Type B pancreatic cell (in vitro differentiated cells): Measurements from ENCODE around the gene BTBD1. TPM values are rescaled to one million over a fixed set of nuclear protein-coding genes. Genes with fewer than 3 reads are reported as not detected.

Source experiments
- DNase-seq: peaks from one replicate; pipeline ENCODE4 v3.0.0; 2021; ENCODE audit warnings: mixed read lengths; ENCODE audit not compliant: unreplicated experiment; ENCODE audit errors: extremely low spot score
- H3K27ac Mint-ChIP-seq: 2 replicates; pipeline ENCODE4 v1.8.0; 2021; ENCODE audit warnings: mild to moderate bottlenecking, mixed read lengths
- H3K27me3 Mint-ChIP-seq: 2 replicates; pipeline ENCODE4 v1.8.0; 2021; ENCODE audit warnings: mixed read lengths
- H3K36me3 Mint-ChIP-seq: 2 replicates; pipeline ENCODE4 v1.8.0; 2021; ENCODE audit warnings: mixed read lengths
- H3K4me1 Mint-ChIP-seq: one replicate; pipeline ENCODE4 v1.8.0; 2021; ENCODE audit warnings: mixed read lengths; ENCODE audit not compliant: unreplicated experiment
- H3K4me3 Mint-ChIP-seq: 2 replicates; pipeline ENCODE4 v1.8.0; 2021; ENCODE audit warnings: mild to moderate bottlenecking, mixed read lengths
- H3K9me3 Mint-ChIP-seq: 2 replicates; pipeline ENCODE4 v1.8.0; 2021; ENCODE audit warnings: mixed read lengths
- total RNA-seq: library from RNA; stranded (reverse); gene quantifications from 2 replicates; pipeline ENCODE4 v1.2.1, GENCODE V29; 2021; ENCODE audit warnings: low replicate concordance
- TF ChIP-seq, protein P1 (sequence below): fragments of 200-600 bp; sonication (generic); conservative IDR thresholded peaks from 2 replicates; pipeline ENCODE4 v1.5.0; 2021; ENCODE audit warnings: antibody characterized with exemption, mild to moderate bottlenecking

The BTBD1 gene
- total RNA-seq, 1 donor from 2014 or later, result 40.7 TPM

DNA sequence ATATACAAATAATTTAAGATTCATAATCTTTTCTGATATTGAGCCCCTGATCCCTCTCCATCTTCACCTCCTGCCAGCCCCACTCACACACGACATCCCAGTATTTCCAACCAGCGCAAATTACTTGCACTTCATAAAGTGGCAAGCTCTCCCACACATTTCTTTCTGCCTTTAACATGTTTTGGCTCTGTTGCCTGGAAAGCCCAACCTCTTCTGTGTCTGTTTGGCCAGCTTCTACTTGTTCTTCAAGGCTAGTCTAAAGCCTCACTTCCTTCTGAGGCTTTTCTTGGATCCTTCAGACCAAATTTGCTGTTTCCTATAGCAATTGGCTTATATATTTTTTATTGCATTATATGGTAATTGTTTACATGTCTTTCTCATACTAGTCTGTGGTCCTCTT lies 35.3 kb upstream of the BTBD1 start:
- no peak overlapping the region for H3K4me3 Mint-ChIP-seq
- no peaks in the 10 kb centered on the region for H3K36me3 Mint-ChIP-seq
- peaks cover 5% of the 10 kb centered on the region for H3K4me1 Mint-ChIP-seq
- peaks cover 59% of the 10 kb centered on the region for H3K27me3 Mint-ChIP-seq
- H3K9me3 Mint-ChIP-seq, result peaks cover 5% of the 10 kb centered on the region
- DNase-seq, result no peak
- no peak overlapping the region for H3K27ac Mint-ChIP-seq
- TF ChIP-seq, protein P1, sequence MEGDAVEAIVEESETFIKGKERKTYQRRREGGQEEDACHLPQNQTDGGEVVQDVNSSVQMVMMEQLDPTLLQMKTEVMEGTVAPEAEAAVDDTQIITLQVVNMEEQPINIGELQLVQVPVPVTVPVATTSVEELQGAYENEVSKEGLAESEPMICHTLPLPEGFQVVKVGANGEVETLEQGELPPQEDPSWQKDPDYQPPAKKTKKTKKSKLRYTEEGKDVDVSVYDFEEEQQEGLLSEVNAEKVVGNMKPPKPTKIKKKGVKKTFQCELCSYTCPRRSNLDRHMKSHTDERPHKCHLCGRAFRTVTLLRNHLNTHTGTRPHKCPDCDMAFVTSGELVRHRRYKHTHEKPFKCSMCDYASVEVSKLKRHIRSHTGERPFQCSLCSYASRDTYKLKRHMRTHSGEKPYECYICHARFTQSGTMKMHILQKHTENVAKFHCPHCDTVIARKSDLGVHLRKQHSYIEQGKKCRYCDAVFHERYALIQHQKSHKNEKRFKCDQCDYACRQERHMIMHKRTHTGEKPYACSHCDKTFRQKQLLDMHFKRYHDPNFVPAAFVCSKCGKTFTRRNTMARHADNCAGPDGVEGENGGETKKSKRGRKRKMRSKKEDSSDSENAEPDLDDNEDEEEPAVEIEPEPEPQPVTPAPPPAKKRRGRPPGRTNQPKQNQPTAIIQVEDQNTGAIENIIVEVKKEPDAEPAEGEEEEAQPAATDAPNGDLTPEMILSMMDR, result no peak

DNA sequence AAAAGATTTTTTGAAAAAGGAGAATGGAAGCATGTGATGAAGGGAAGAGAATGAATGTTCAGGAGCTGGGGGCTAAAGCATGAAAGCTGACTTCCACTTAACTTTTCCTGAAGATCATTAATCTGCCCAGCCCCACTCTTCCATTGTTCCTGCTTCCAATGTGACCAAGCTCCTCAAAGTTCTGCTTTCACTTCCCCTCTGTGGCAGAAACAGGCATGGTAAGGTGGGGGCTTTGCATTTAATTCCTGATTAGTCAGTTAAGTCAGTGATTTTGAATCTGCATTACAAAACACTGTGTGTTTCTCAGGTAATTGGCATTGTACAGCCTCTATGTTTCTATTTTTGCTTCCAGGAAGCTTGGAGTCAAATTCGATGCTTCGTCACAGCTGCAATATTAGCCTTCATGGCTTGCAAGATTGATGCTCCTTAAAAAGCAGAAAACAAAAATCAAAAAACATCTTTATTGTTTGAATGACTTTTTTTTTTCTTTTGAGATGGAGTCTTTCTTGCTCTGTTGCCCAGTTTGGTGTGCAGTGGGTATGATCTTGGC lies 33.1 kb upstream of the BTBD1 start:
- TF ChIP-seq, protein P1, result no peak
- DNase-seq, result no peak
- Mint-ChIP-seq H3K4me3 (no peak overlapping the region), H3K4me1 (peaks cover 5% of the 10 kb centered on the region), H3K27ac (no peak overlapping the region), H3K9me3 (peaks cover 5% of the 10 kb centered on the region), H3K27me3 (peaks cover 49% of the 10 kb centered on the region), H3K36me3 (no peaks in the 10 kb centered on the region)

DNA sequence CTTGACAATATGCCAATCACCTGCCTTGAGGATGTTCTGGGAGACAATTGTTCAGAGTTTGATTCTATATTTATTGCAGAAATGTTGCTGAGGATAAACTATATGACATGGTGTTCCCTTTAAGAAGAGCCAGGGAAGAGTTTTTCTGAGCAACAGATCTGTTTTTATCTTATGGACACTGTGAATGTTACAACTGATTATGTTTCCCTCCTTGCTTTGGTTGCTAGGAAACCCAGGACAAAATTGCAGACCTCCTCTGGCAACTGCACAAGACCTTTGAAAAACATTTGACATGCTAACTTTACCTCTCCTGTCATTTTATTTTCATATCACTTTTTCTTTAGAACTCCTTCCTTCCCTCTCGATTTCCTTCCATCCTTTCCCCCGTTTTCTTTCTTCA lies 32.2 kb upstream of the BTBD1 start:
- DNase-seq, result no peak
- TF ChIP-seq, protein P1, result no peak
- Mint-ChIP-seq H3K27ac (no peak overlapping the region), H3K4me1 (peaks cover 5% of the 10 kb centered on the region), H3K9me3 (peaks cover 5% of the 10 kb centered on the region), H3K4me3 (no peak overlapping the region), H3K27me3 (peaks cover 43% of the 10 kb centered on the region), H3K36me3 (no peaks in the 10 kb centered on the region)

DNA sequence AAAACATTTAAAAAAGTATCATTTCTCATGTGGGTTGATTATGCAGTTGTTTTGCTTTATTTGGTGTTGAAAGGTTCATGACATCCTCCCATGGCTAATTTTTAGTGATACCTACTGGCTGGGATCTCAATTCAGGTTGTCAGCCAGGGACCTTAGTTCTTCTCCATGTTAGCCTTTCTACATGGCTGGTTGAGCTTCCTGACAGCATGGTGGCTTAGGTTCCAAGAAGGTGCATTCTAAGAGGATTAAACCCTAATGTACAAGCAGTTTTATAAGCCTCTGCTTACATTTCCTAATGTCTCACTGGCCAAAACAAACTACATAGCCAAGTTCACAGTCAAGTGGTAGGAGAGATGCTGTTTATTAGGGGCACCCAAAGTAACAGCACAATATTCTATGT lies 31.0 kb upstream of the BTBD1 start:
- peaks cover 5% of the 10 kb centered on the region for H3K4me1 Mint-ChIP-seq
- TF ChIP-seq, protein P1, result no peak
- no peaks in the 10 kb centered on the region for H3K36me3 Mint-ChIP-seq
- DNase-seq, result no peak
- H3K9me3 Mint-ChIP-seq, result peaks cover 5% of the 10 kb centered on the region
- H3K4me3 Mint-ChIP-seq, result no peak overlapping the region
- H3K27ac Mint-ChIP-seq, result no peak overlapping the region
- peaks cover 37% of the 10 kb centered on the region for H3K27me3 Mint-ChIP-seq

DNA sequence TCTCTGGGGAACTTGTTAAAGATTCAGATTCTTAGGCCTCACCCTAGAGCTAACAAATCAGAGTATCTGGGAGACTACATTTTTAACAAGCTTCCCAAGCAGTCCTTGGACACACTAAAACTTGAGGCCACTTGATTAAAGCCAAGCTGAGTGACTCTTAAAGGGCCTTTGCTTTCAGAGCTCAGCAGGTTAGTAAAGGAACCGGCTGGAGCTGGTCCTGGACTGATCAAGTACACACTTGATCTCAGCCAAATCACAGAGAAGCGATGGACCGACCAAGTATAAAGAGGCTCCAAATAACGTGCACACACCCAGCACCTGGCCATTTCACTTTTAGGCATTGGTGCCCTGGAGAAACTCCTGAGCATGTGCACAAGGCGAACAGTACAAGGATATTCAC lies 27.5 kb upstream of the BTBD1 start:
- H3K4me1 Mint-ChIP-seq, result peaks cover 13% of the 10 kb centered on the region
- no peak overlapping the region for H3K4me3 Mint-ChIP-seq
- H3K9me3 Mint-ChIP-seq, result peaks cover 5% of the 10 kb centered on the region
- H3K27me3 Mint-ChIP-seq, result peaks cover 17% of the 10 kb centered on the region
- H3K36me3 Mint-ChIP-seq, result no peaks in the 10 kb centered on the region
- TF ChIP-seq, protein P1, result no peak
- no peak for DNase-seq
- H3K27ac Mint-ChIP-seq, result no peak overlapping the region
